Measurements from ENCODE around the gene SHISA8. TPM values are rescaled to one million over a fixed set of nuclear protein-coding genes. Genes with fewer than 3 reads are reported as not detected.

The SHISA8 gene
- total RNA-seq, 1 donor from 2014 or later: not detected

DNA sequence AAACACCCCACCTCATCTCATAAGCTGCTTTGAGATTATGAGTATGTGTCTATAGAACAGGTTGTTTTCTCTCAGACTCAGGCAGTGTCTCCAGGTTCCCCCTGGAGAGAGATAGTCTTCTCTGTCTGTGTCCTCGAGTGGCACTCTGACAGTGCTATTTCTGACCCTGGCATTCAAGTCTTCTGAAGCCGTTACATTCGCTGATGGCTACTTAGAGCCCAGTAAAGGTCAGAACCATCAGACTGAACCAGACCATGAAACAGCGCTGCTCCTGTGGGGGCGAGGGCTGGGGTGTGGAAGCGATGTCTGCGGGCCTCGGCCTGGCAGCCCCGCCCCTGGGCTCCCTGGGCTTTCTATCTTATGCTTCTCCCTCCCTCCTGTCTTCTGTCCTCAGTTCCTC lies 23.5 kb downstream of the SHISA8 start:
- intact Hi-C loops (cut with DNase I): no loop called here
- TF ChIP-seq POLR2AphosphoS5 (IDR thresholded peaks at IDR 0.05; ENCODE audit: insufficient read depth in 1 of 2, low read depth in 1 of 2) (no peak), POLR2A (IDR thresholded peaks at IDR 0.05) (no peak)
- TF ChIP-seq, protein P1, sequence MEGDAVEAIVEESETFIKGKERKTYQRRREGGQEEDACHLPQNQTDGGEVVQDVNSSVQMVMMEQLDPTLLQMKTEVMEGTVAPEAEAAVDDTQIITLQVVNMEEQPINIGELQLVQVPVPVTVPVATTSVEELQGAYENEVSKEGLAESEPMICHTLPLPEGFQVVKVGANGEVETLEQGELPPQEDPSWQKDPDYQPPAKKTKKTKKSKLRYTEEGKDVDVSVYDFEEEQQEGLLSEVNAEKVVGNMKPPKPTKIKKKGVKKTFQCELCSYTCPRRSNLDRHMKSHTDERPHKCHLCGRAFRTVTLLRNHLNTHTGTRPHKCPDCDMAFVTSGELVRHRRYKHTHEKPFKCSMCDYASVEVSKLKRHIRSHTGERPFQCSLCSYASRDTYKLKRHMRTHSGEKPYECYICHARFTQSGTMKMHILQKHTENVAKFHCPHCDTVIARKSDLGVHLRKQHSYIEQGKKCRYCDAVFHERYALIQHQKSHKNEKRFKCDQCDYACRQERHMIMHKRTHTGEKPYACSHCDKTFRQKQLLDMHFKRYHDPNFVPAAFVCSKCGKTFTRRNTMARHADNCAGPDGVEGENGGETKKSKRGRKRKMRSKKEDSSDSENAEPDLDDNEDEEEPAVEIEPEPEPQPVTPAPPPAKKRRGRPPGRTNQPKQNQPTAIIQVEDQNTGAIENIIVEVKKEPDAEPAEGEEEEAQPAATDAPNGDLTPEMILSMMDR (IDR thresholded peaks at IDR 0.05): no peak
- no peaks in the 10 kb centered on the region for H3K4me1 ChIP-seq
- H3K9me3 ChIP-seq: no peaks in the 10 kb centered on the region
- no peaks in the 10 kb centered on the region for H3K27me3 ChIP-seq
- DNase-seq (ENCODE audit: extremely low spot score in 2 of 2): no peak
- H3K4me3 ChIP-seq: no peak overlapping the region
- no peak overlapping the region for H3K27ac ChIP-seq
- H3K36me3 ChIP-seq: peaks cover 3 to 73% of the 10 kb centered on the region in 2 donors

DNA sequence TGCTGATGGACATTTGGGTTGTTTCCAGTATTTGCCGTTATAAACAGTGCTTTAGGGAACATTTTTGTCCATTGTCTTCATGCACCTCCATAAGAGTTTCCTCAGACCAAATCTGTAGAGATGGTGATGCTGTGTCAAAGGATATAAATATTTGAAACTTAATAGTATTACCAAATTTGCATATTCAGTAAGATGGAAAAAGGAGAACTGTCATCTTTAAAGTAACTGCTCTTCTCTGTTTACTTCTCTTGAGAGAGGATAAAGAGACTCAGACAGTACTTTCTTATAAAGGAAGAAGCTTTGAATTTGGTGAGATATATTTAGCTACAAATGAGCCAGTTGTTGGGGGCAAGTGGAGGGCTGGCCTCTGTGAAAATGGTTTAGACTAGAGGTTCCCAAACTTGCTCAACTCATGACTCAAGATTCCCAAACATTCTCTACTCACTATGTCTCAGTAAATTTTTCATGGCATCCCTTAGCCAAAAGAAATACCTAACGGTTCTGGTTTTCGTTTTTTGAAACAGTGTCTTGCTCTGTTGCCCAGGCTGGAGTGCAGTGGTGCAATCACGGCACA lies 26.2 kb downstream of the SHISA8 start:
- intact Hi-C loops (cut with DNase I): no loop called here
- TF ChIP-seq, protein P1 (IDR thresholded peaks at IDR 0.05): no peak
- TF ChIP-seq POLR2AphosphoS5 (IDR thresholded peaks at IDR 0.05; ENCODE audit: insufficient read depth in 1 of 2, low read depth in 1 of 2) (no peak), POLR2A (IDR thresholded peaks at IDR 0.05) (no peak)
- Histone ChIP-seq H3K36me3 (peaks cover 3 to 77% of the 10 kb centered on the region in 2 donors), H3K27ac (no peak overlapping the region), H3K27me3 (no peaks in the 10 kb centered on the region), H3K9me3 (no peaks in the 10 kb centered on the region), H3K4me1 (no peaks in the 10 kb centered on the region), H3K4me3 (no peak overlapping the region)
- DNase-seq (ENCODE audit: extremely low spot score in 2 of 2): no peak

DNA sequence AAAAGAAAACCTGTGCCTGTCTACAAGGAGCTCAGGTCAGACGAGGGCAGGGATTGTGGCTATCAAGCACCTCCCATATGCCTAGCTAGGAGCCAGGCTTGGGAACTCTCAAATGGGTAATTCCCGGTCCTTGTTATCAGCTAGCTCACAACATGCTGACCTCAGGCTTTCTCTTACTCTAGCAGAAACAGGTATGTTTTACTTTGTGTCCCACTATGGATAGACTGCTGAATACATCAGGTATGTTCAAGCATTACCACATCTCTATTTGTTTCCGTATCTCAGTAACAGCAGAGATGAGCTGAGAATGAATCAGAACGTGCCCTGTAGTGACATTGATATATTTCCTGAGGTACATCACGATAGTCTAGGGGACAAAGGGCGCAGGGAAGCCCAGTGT lies 29.4 kb downstream of the SHISA8 start:
- DNase-seq (ENCODE audit: extremely low spot score in 2 of 2): no peak
- Histone ChIP-seq H3K4me3 (no peak overlapping the region), H3K27me3 (no peaks in the 10 kb centered on the region), H3K4me1 (no peaks in the 10 kb centered on the region), H3K36me3 (peaks cover 0 to 85% of the 10 kb centered on the region in 2 donors), H3K27ac (no peak overlapping the region), H3K9me3 (no peaks in the 10 kb centered on the region)
- intact Hi-C loops (cut with DNase I): no loop called here
- TF ChIP-seq POLR2A (IDR thresholded peaks at IDR 0.05) (no peak), POLR2AphosphoS5 (IDR thresholded peaks at IDR 0.05; ENCODE audit: insufficient read depth in 1 of 2, low read depth in 1 of 2) (no peak)
- TF ChIP-seq, protein P1 (IDR thresholded peaks at IDR 0.05): no peak

DNA sequence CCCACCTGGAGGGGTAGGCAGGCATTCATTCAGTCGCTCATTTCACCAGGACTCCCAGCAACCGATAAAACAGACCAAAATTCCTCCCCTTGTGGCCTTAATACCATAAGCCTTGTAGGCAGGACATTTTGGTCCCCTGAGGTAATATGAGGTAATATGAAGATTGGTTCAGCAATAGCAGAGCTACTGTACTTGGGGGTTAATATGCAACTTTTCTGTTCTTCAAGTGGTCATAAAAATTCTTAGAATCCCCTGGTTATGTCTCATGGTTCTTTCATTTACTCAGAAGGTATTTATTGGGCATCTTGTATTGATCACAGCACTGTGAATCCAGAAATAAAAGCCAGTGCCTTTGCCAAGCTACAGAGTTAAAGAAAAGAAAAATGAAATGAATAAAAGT lies 29.8 kb downstream of the SHISA8 start:
- intact Hi-C loops (cut with DNase I): no loop called here
- no peak overlapping the region for H3K27ac ChIP-seq
- peaks cover 0 to 83% of the 10 kb centered on the region in 2 donors for H3K36me3 ChIP-seq
- TF ChIP-seq, protein P1 (IDR thresholded peaks at IDR 0.05): no peak
- no peak for TF ChIP-seq POLR2A (IDR thresholded peaks at IDR 0.05)
- TF ChIP-seq POLR2AphosphoS5 (IDR thresholded peaks at IDR 0.05; ENCODE audit: insufficient read depth in 1 of 2, low read depth in 1 of 2): no peak
- no peaks in the 10 kb centered on the region for H3K4me1 ChIP-seq
- H3K4me3 ChIP-seq: no peak overlapping the region
- no peaks in the 10 kb centered on the region for H3K27me3 ChIP-seq
- DNase-seq (ENCODE audit: extremely low spot score in 2 of 2): no peak
- H3K9me3 ChIP-seq: no peaks in the 10 kb centered on the region

DNA sequence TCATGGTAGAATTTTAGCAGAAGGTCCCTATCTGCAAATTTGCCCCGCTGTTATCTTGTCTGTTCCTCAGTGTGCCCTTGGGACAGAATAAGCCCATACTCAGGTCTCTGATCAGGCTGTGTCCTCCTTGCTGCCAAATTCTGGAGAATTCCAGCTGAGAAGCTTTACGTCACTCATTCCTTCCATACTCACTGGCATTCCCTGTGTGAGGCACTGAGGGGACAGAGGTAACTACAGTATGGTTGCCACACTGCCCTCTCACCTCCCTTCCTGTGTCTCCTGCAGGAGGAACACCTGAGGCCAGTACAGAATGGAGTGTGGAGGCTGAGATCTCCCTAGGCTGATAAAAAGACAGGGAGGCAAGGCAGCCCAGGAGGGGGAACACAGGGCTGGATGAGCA lies 31.5 kb downstream of the SHISA8 start:
- H3K36me3 ChIP-seq: peaks cover 0 to 78% of the 10 kb centered on the region in 2 donors
- H3K27me3 ChIP-seq: no peaks in the 10 kb centered on the region
- intact Hi-C loops (cut with DNase I): no loop called here
- no peak for DNase-seq (ENCODE audit: extremely low spot score in 2 of 2)
- no peak overlapping the region for H3K27ac ChIP-seq
- H3K4me1 ChIP-seq: no peaks in the 10 kb centered on the region
- no peak overlapping the region for H3K4me3 ChIP-seq
- H3K9me3 ChIP-seq: no peaks in the 10 kb centered on the region
- TF ChIP-seq POLR2AphosphoS5 (IDR thresholded peaks at IDR 0.05; ENCODE audit: insufficient read depth in 1 of 2, low read depth in 1 of 2) (no peak), POLR2A (IDR thresholded peaks at IDR 0.05) (no peak)
- TF ChIP-seq, protein P1 (IDR thresholded peaks at IDR 0.05): no peak

Data from vagina (tissue), 2 donors.